ENCODE measurements around the gene ROMO1. TPM values are rescaled to one million over a fixed set of nuclear protein-coding genes. Genes with fewer than 3 reads are reported as not detected.

The ROMO1 gene
- total RNA-seq, 1 experiment from 2014 or later, result 207 TPM

- DNase-seq, result peak; percentile 100
- H3K4me1 ChIP-seq (ENCODE audit: insufficient read depth, low read length), result no peaks in the 10 kb centered on the region
- H3K56ac ChIP-seq (ENCODE audit: insufficient read length, low read depth, low read length), result peak within 1 kb of the TSS; percentile 71
- H2AK5ac ChIP-seq (ENCODE audit: insufficient read length, low read length), result peak within 1 kb of the TSS; percentile 7
- peak within 1 kb of the TSS; percentile 57 for H3K27ac ChIP-seq (ENCODE audit: insufficient read length, low read depth, low read length)
- peak within 1 kb of the TSS; percentile 62 for H3K4me2 ChIP-seq (ENCODE audit: insufficient read depth, insufficient read length, low read length)
- peaks cover 4% of the 10 kb centered on the region for H3K23me2 ChIP-seq (ENCODE audit: insufficient read length, low read depth, low read length, poor library complexity, severe bottlenecking)
- no peak within 1 kb of the TSS for H2BK15ac ChIP-seq (ENCODE audit: low read depth, low read length)
- peak within 1 kb of the TSS; percentile 42 for H2BK12ac ChIP-seq (ENCODE audit: insufficient read length, low read depth, low read length)
- peak within 1 kb of the TSS; percentile 96 for H3K18ac ChIP-seq (ENCODE audit: insufficient read length, low read depth, low read length)
- peaks cover 25 to 30% of the 10 kb centered on the region in 2 experiments for H3K4me1 Mint-ChIP-seq
- peak within 1 kb of the TSS; percentile 46 for H2BK5ac ChIP-seq (ENCODE audit: insufficient read length, low read length)
- peak; percentile 49 for TF ChIP-seq CTCF (conservative IDR thresholded peaks at IDR 0.05)
- peak within 1 kb of the TSS; percentile 100 for H3K4ac ChIP-seq (ENCODE audit: low read depth, low read length)
- H3K27ac Mint-ChIP-seq, result peak within 1 kb of the TSS; percentile 99 to 100 (median 100)
- H3K27me3 Mint-ChIP-seq (ENCODE audit: low read depth), result no peaks in the 10 kb centered on the region; the same call in 1 of the 2 replicates
- H3K9me3 Mint-ChIP-seq, result peaks cover 3 to 6% of the 10 kb centered on the region in 2 experiments; a peak in 4 of 5 replicates
- H3K9ac ChIP-seq (ENCODE audit: extremely low read depth, insufficient read length, low read length), result peak within 1 kb of the TSS; percentile 96
- peak within 1 kb of the TSS; percentile 100 for H3K14ac ChIP-seq (ENCODE audit: insufficient read depth, low read length)
- H2AFZ ChIP-seq (ENCODE audit: low read length), result no peak within 1 kb of the TSS
- no CpG with 5 or more reads among the region's 66 CpGs for WGBS (ENCODE audit: extremely low coverage, insufficient read length, low lambda C conversion rate)
- H2BK20ac ChIP-seq (ENCODE audit: low read depth, low read length, poor library complexity, severe bottlenecking), result peak within 1 kb of the TSS; percentile 99
- H3T11ph ChIP-seq (ENCODE audit: low read length), result peak within 1 kb of the TSS; percentile 57
- peak within 1 kb of the TSS; percentile 91 for H2BK120ac ChIP-seq (ENCODE audit: low read depth, low read length, poor library complexity, severe bottlenecking)
- peak within 1 kb of the TSS; percentile 100 for H4K91ac ChIP-seq (ENCODE audit: insufficient read length, low read depth, low read length)
- peaks cover 36 to 48% (median 43%) of the 10 kb centered on the region in 3 experiments for H3K36me3 Mint-ChIP-seq (ENCODE audit: insufficient read depth in 1 of 3, low read depth in 3 of 3)
- peak within 1 kb of the TSS; percentile 98 for H4K5ac ChIP-seq (ENCODE audit: insufficient read length, low read depth, low read length)
- peaks cover 4% of the 10 kb centered on the region for H3K79me1 ChIP-seq (ENCODE audit: insufficient read depth, low read depth, low read length, poor library complexity, severe bottlenecking)
- H3K79me2 ChIP-seq (ENCODE audit: insufficient read depth, low read length), result peaks cover 25% of the 10 kb centered on the region
- H4K20me1 ChIP-seq (ENCODE audit: control insufficient read depth, insufficient read depth, insufficient read length), result no peaks in the 10 kb centered on the region
- no peaks in the 10 kb centered on the region for H3K9me3 ChIP-seq (ENCODE audit: control insufficient read depth, low read depth, low read length)
- no peak within 1 kb of the TSS for H3K23ac ChIP-seq (ENCODE audit: insufficient read length, low read depth, low read length)
- no peaks in the 10 kb centered on the region for H3K27me3 ChIP-seq (ENCODE audit: insufficient read depth, low read length)
- H4K8ac ChIP-seq (replicated peaks; ENCODE audit: insufficient read length, low read depth, low read length), result peak within 1 kb of the TSS; percentile 80
- peak within 1 kb of the TSS; percentile 99 for H3K4me3 Mint-ChIP-seq
Measured at GRCh38 chr20:35741892-35742740, 42.9 kb downstream of the ROMO1 start, which contains the start of gene RBM39. RBM39 (minus strand) TSS chr20:35742260; CDS start chr20:35740874, 1,386 bp downstream.

Measured in H9 (cell line).